ENCODE data around the gene MARK3. TPM values are rescaled to one million over a fixed set of nuclear protein-coding genes. Genes with fewer than 3 reads are reported as not detected.

Gene MARK3
- total and polyA plus RNA-seq, 10 of the 15 experiments (the other 5 are each of a cell fraction or from before 2014, with no cell fraction given): 10.7 to 75.1 (median 41.4) TPM

- H3K4me2 ChIP-seq (ENCODE audit: control insufficient read depth, insufficient read depth): no peak overlapping the region
- FAIRE-seq (no peak), ATAC-seq (no peak), DNase-seq (ENCODE audit: low read depth, low spot score) (no peak)
- no peaks in the 10 kb centered on the region for H4K20me1 ChIP-seq (ENCODE audit: control insufficient read depth, insufficient read depth)
- no peaks in the 10 kb centered on the region for H3K9me3 ChIP-seq (replicated peaks; ENCODE audit: control insufficient read depth, insufficient read depth, low read length)
- H3K27ac ChIP-seq (ENCODE audit: control insufficient read depth, insufficient read depth): no peak overlapping the region
- no peaks in the 10 kb centered on the region for H3K27me3 ChIP-seq (replicated peaks in 1 of 2; ENCODE audit: control insufficient read depth in 2 of 2, insufficient read depth in 2 of 2, low read length in 1 of 2)
- no peak for TF ChIP-seq PBX3 (IDR thresholded peaks at IDR 0.05; ENCODE audit: insufficient replicate concordance, low read depth, low read length)
- TF ChIP-seq NFXL1 (IDR thresholded peaks at IDR 0.05; ENCODE audit: borderline replicate concordance): no peak
- TF ChIP-seq SKIL (IDR thresholded peaks at IDR 0.05; ENCODE audit: low read depth, poor library complexity, severe bottlenecking): no peak
- no peak for TF ChIP-seq ZNF622 (IDR thresholded peaks at IDR 0.05)
- no peak for TF ChIP-seq ZBED1 (IDR thresholded peaks at IDR 0.05; ENCODE audit: borderline replicate concordance)
- TF ChIP-seq RAD21 (IDR thresholded peaks at IDR 0.05; ENCODE audit: insufficient read depth, low read depth, low read length): no peak
- TF ChIP-seq ASH2L (IDR thresholded peaks at IDR 0.05; ENCODE audit: borderline replicate concordance, low read depth): no peak
- no peak for TF ChIP-seq REST (IDR thresholded peaks at IDR 0.05; ENCODE audit: low read depth, low read length)
- CTCF ChIA-PET: no interaction called here
- H2AFZ ChIP-seq (ENCODE audit: control insufficient read depth, low read depth, low read length): no peak overlapping the region
- no peak overlapping the region for H3K9ac ChIP-seq (ENCODE audit: control insufficient read depth, insufficient read depth, low read length)
- WGBS (ENCODE audit: insufficient coverage, insufficient replicate concordance, low lambda C conversion rate, missing lambda C conversion rate): 100% methylated on average over 10 of the region's 10 CpGs
- no peak overlapping the region for H3K4me3 ChIP-seq
- no peaks in the 10 kb centered on the region for H3K4me1 ChIP-seq (ENCODE audit: control insufficient read depth, insufficient read depth, low read length)
- H3K79me2 ChIP-seq (ENCODE audit: control insufficient read depth, insufficient read depth, low read length): no peaks in the 10 kb centered on the region
- SMC1A ChIA-PET (ENCODE audit: uncharacterized antibody, unreplicated experiment): no interaction called here
- no TSS peak for BruUV-seq (replicated peaks)
- intact Hi-C loops (cut with micrococcal nuclease; ENCODE audit: unreplicated experiment) (no loop called here), in situ Hi-C loops (cut with MboI) (no loop called here)
- POLR2A ChIA-PET: no interaction called here
- RAD21 ChIA-PET (ENCODE audit: unreplicated experiment): no interaction called here
- H3K36me3 ChIP-seq (ENCODE audit: control insufficient read depth in 2 of 2, insufficient read depth in 2 of 2, low read length in 1 of 2): peaks cover 9 to 39% of the 10 kb centered on the region in 2 experiments
Observed at GRCh38 chr14:103491691-103492090, 106.5 kb downstream of the MARK3 start.

Data from GM12878 (cell line).